HepG2 (cell line): ENCODE measurements around the gene CABLES2. TPM values are rescaled to one million over a fixed set of nuclear protein-coding genes. Genes with fewer than 3 reads are reported as not detected.

Experiments
- FOXJ3 ChIP-seq: sonication (generic); formaldehyde crosslinking; IDR thresholded peaks from 2 replicates; pipeline ENCODE4 v1.4.0; 2020; ENCODE audit warnings: missing genetic modification reagents, mild to moderate bottlenecking, borderline replicate concordance
- NR1H2 ChIP-seq: sonication (generic); formaldehyde crosslinking; IDR thresholded peaks from 2 replicates; pipeline ENCODE4 v1.8.1; 2022; ENCODE audit warnings: low read depth, missing genetic modification reagents, borderline replicate concordance
- SKIL ChIP-seq: sonication (generic); formaldehyde crosslinking; IDR thresholded peaks from 2 replicates; pipeline ENCODE4 v1.8.0; 2022; ENCODE audit warnings: missing genetic modification reagents, mild to moderate bottlenecking, moderate library complexity, borderline replicate concordance
- TBX3 ChIP-seq: fragments of 450-650 bp; IDR thresholded peaks from 2 replicates; pipeline ENCODE4 v1.6.1; 2017; ENCODE audit warnings: antibody characterized with exemption, mild to moderate bottlenecking, inconsistent platforms, borderline replicate concordance
- ZMYM3 ChIP-seq: sonication (generic); formaldehyde crosslinking; IDR thresholded peaks from 2 replicates; pipeline ENCODE4 v1.5.1; 2020; ENCODE audit warnings: mild to moderate bottlenecking, missing genetic modification reagents
- ZNF746 ChIP-seq: sonication (generic); formaldehyde crosslinking; IDR thresholded peaks from 2 replicates; pipeline ENCODE4 v1.8.0; 2022; ENCODE audit warnings: mild to moderate bottlenecking, missing genetic modification reagents
- polyA plus RNA-seq, 8 experiments: library from polyadenylated mRNA; depleted of rRNA in 3 of 8; stranded (reverse) in 7 of 8; unstranded in 1 of 8; fragments of >200 nt; fragmentation: Illumina TruSeq in 4 of 8; extraction: Trizol in 4 of 8; gene quantifications; 2 replicates each; pipeline versions ENCODE4 v1.2.1 to v1.2.3, GENCODE V29; 2011 to 2016; ENCODE audit warnings: low read depth in 4 of 8, missing spikeins in 1 of 8, mixed read lengths in 1 of 8; ENCODE audit not compliant: insufficient read depth in 1 of 8
- total RNA-seq, 5 experiments: library from RNA; depleted of rRNA; stranded (reverse); fragments of >200 nt; fragmentation: Illumina TruSeq; extraction: Trizol; gene quantifications; 2 replicates each; pipeline ENCODE4 v1.2.3, GENCODE V29; 2016; ENCODE audit warnings: low read depth in 1 of 5
- TF ChIP-seq, protein P1 (sequence below): sonication (generic); formaldehyde crosslinking; IDR thresholded peaks from 2 replicates; pipeline ENCODE4 v1.4.0; 2020; ENCODE audit warnings: mild to moderate bottlenecking, missing genetic modification reagents, borderline replicate concordance

Gene CABLES2
- total and polyA plus RNA-seq, 2 of the 13 experiments (the other 11 are each of a cell fraction or from before 2014, with no cell fraction given): 5.2 to 9.7 TPM

- TF ChIP-seq, protein P1, sequence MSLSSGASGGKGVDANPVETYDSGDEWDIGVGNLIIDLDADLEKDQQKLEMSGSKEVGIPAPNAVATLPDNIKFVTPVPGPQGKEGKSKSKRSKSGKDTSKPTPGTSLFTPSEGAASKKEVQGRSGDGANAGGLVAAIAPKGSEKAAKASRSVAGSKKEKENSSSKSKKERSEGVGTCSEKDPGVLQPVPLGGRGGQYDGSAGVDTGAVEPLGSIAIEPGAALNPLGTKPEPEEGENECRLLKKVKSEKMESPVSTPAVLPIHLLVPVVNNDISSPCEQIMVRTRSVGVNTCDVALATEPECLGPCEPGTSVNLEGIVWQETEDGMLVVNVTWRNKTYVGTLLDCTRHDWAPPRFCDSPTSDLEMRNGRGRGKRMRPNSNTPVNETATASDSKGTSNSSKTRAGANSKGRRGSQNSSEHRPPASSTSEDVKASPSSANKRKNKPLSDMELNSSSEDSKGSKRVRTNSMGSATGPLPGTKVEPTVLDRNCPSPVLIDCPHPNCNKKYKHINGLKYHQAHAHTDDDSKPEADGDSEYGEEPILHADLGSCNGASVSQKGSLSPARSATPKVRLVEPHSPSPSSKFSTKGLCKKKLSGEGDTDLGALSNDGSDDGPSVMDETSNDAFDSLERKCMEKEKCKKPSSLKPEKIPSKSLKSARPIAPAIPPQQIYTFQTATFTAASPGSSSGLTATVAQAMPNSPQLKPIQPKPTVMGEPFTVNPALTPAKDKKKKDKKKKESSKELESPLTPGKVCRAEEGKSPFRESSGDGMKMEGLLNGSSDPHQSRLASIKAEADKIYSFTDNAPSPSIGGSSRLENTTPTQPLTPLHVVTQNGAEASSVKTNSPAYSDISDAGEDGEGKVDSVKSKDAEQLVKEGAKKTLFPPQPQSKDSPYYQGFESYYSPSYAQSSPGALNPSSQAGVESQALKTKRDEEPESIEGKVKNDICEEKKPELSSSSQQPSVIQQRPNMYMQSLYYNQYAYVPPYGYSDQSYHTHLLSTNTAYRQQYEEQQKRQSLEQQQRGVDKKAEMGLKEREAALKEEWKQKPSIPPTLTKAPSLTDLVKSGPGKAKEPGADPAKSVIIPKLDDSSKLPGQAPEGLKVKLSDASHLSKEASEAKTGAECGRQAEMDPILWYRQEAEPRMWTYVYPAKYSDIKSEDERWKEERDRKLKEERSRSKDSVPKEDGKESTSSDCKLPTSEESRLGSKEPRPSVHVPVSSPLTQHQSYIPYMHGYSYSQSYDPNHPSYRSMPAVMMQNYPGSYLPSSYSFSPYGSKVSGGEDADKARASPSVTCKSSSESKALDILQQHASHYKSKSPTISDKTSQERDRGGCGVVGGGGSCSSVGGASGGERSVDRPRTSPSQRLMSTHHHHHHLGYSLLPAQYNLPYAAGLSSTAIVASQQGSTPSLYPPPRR: peak; percentile 79; the same call in 1 of the 2 replicates
- TF ChIP-seq FOXJ3 (CRISPR knock-in tag): no peak
- no peak for TF ChIP-seq NR1H2 (CRISPR knock-in tag)
- TF ChIP-seq ZNF746 (CRISPR knock-in tag): peak; percentile 41
- peak; percentile 88 for TF ChIP-seq ZMYM3 (CRISPR knock-in tag)
- peak; percentile 30; the same call in 1 of the 2 replicates for TF ChIP-seq SKIL
- TF ChIP-seq TBX3: peak; percentile 48; the same call in 1 of the 2 replicates
Observed at GRCh38 chr20:62436692-62437091, 29.6 kb upstream of the CABLES2 start (continued).
